Measurements from ENCODE around the gene NDOR1. TPM values are rescaled to one million over a fixed set of nuclear protein-coding genes. Genes with fewer than 3 reads are reported as not detected.

The NDOR1 gene
- total RNA-seq, 1 donor from 2014 or later: 28.0 TPM

- no peak for DNase-seq (ENCODE audit: extremely low spot score, unreplicated experiment)
- peaks cover 2% of the 10 kb centered on the region for H3K27me3 Mint-ChIP-seq
- no peak overlapping the region for H3K27ac Mint-ChIP-seq
- H3K4me3 Mint-ChIP-seq: no peak overlapping the region
- H3K4me1 Mint-ChIP-seq (ENCODE audit: unreplicated experiment): peaks cover 3% of the 10 kb centered on the region
- no peaks in the 10 kb centered on the region for H3K9me3 Mint-ChIP-seq
- TF ChIP-seq CTCF (conservative IDR thresholded peaks at IDR 0.05): no peak
- no peaks in the 10 kb centered on the region for H3K36me3 Mint-ChIP-seq
Observed at GRCh38 chr9:137232510-137232909, 27.0 kb downstream of the NDOR1 start.

- Mint-ChIP-seq H3K4me1 (ENCODE audit: unreplicated experiment) (no peaks in the 10 kb centered on the region), H3K9me3 (no peaks in the 10 kb centered on the region), H3K27ac (no peak overlapping the region), H3K4me3 (no peak overlapping the region), H3K27me3 (no peaks in the 10 kb centered on the region), H3K36me3 (no peaks in the 10 kb centered on the region)
- DNase-seq (ENCODE audit: extremely low spot score, unreplicated experiment): no peak
- no peak for TF ChIP-seq CTCF (conservative IDR thresholded peaks at IDR 0.05)
Observed at GRCh38 chr9:137233143-137233980, 27.9 kb downstream of the NDOR1 start.

- no peaks in the 10 kb centered on the region for H3K36me3 Mint-ChIP-seq
- no peak overlapping the region for H3K4me3 Mint-ChIP-seq
- no peak for DNase-seq (ENCODE audit: extremely low spot score, unreplicated experiment)
Observed at GRCh38 chr9:137234055-137234697, 28.7 kb downstream of the NDOR1 start.

GRCh38 chr9:137234758-137235423 lies 29.4 kb downstream of the NDOR1 start:
- no peak for DNase-seq (ENCODE audit: extremely low spot score, unreplicated experiment)
- H3K4me1 Mint-ChIP-seq (ENCODE audit: unreplicated experiment): peaks cover 5% of the 10 kb centered on the region
- H3K4me3 Mint-ChIP-seq: peak overlapping the region; percentile 34
- no peaks in the 10 kb centered on the region for H3K9me3 Mint-ChIP-seq
- H3K27me3 Mint-ChIP-seq: no peaks in the 10 kb centered on the region
- peak overlapping the region; percentile 46 for H3K27ac Mint-ChIP-seq
- TF ChIP-seq CTCF (conservative IDR thresholded peaks at IDR 0.05): no peak
- H3K36me3 Mint-ChIP-seq: no peaks in the 10 kb centered on the region

More at GRCh38 chr9:137234055-137234697, 28.7 kb downstream of the NDOR1 start:
- Mint-ChIP-seq H3K9me3 (no peaks in the 10 kb centered on the region), H3K27me3 (no peaks in the 10 kb centered on the region), H3K27ac (no peak overlapping the region), H3K4me1 (ENCODE audit: unreplicated experiment) (peaks cover 4% of the 10 kb centered on the region)
- no peak for TF ChIP-seq CTCF (conservative IDR thresholded peaks at IDR 0.05)

GRCh38 chr9:137235424-137236237 lies 30.1 kb downstream of the NDOR1 start:
- Mint-ChIP-seq H3K9me3 (no peaks in the 10 kb centered on the region), H3K4me1 (ENCODE audit: unreplicated experiment) (peaks cover 5% of the 10 kb centered on the region), H3K27me3 (no peaks in the 10 kb centered on the region), H3K27ac (peak overlapping the region; percentile 46), H3K36me3 (no peaks in the 10 kb centered on the region), H3K4me3 (peak overlapping the region; percentile 34)
- peak; percentile 24 for TF ChIP-seq CTCF (conservative IDR thresholded peaks at IDR 0.05)
- DNase-seq (ENCODE audit: extremely low spot score, unreplicated experiment): no peak

All from type B pancreatic cell (in vitro differentiated cells).